Measurements from ENCODE around the gene FUBP3. TPM values are rescaled to one million over a fixed set of nuclear protein-coding genes. Genes with fewer than 3 reads are reported as not detected.

Gene FUBP3
- polyA plus RNA-seq, 1 of the 3 experiments (the other 2 are of a cell fraction): 55.1 TPM

GRCh38 chr9:130629443-130630070 is 50.2 kb downstream of the FUBP3 start:
- no peaks in the 10 kb centered on the region for H3F3A ChIP-seq (replicated peaks; ENCODE audit: insufficient read depth)
- H3K27ac ChIP-seq (ENCODE audit: low read depth in 2 of 2, low read length in 1 of 2): no peak overlapping the region
- WGBS (ENCODE audit: low lambda C conversion rate): 97% methylated on average over 10 of the region's 13 CpGs
- no peak overlapping the region for H2AFZ ChIP-seq (ENCODE audit: low read depth)
- H3K36me3 ChIP-seq (replicated peaks in 1 of 2; ENCODE audit: control insufficient read depth in 1 of 2, insufficient read depth in 2 of 2, low read length in 1 of 2): peaks cover 16 to 92% of the 10 kb centered on the region in 2 experiments
- H3K9me3 ChIP-seq: no peaks in the 10 kb centered on the region
- H3K27me3 ChIP-seq (ENCODE audit: insufficient read depth): no peaks in the 10 kb centered on the region
- H3K79me2 ChIP-seq (ENCODE audit: insufficient read depth): no peaks in the 10 kb centered on the region
- H3K4me1 ChIP-seq (ENCODE audit: control insufficient read depth in 1 of 2, insufficient read depth in 2 of 2, low read depth in 1 of 2, low read length in 1 of 2): no peaks in the 10 kb centered on the region
- no peak overlapping the region for H3K4me3 ChIP-seq (ENCODE audit: low read depth in 2 of 2, low read length in 1 of 2)
- TF ChIP-seq REST (IDR thresholded peaks at IDR 0.05; ENCODE audit: low read depth, low read length) (no peak), IRF3 (IDR thresholded peaks at IDR 0.05; ENCODE audit: low read depth, low read length) (no peak), FOSL2 (IDR thresholded peaks at IDR 0.05; ENCODE audit: borderline replicate concordance, low read depth) (no peak), SIN3A (IDR thresholded peaks at IDR 0.05; ENCODE audit: borderline replicate concordance, low read depth, low read length) (no peak), MXI1 (IDR thresholded peaks at IDR 0.05; ENCODE audit: low read depth, low read length) (no peak), CHD2 (IDR thresholded peaks at IDR 0.05; ENCODE audit: low read length, partially characterized antibody) (no peak), TAF1 (IDR thresholded peaks at IDR 0.05; ENCODE audit: borderline replicate concordance, low read depth, low read length) (no peak), JUND (IDR thresholded peaks at IDR 0.05) (no peak)
- TF ChIP-seq, protein P1, sequence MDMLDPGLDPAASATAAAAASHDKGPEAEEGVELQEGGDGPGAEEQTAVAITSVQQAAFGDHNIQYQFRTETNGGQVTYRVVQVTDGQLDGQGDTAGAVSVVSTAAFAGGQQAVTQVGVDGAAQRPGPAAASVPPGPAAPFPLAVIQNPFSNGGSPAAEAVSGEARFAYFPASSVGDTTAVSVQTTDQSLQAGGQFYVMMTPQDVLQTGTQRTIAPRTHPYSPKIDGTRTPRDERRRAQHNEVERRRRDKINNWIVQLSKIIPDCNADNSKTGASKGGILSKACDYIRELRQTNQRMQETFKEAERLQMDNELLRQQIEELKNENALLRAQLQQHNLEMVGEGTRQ (IDR thresholded peaks at IDR 0.05; ENCODE audit: borderline replicate concordance, low read depth, low read length): no peak
- CTCF ChIA-PET: interaction anchor here (1.8 kb wide), 1 partner anchor 39 kb away, joined by 5 read pairs; no protein-coding TSS in a partner anchor
- no peak for DNase-seq
- POLR2A ChIA-PET: no interaction called here
- H3K4me2 ChIP-seq: no peak overlapping the region
- H3K9ac ChIP-seq: no peak overlapping the region
- H3K9me2 ChIP-seq: no peaks in the 10 kb centered on the region
- no peaks in the 10 kb centered on the region for H4K20me1 ChIP-seq (ENCODE audit: insufficient read depth)

DNA sequence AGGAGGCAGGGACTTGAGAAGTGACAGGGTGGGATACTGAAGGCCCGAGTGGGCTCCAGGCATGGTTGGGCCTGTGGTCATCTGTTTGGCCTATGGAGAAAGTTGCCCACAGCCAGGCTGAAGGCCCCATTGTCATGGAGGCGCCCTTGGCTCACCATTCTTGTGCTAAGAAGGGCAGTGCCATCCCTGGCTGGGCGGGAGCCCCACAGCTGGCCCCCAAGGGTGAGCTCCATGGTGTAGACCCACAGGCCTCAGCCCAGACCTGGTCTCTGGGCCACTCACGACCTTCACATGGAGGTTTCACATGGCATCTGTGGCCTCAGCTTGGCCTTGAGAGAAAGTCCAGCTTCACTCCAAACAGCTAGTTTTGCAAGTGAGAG is 50.7 kb downstream of the FUBP3 start:
- no peaks in the 10 kb centered on the region for H3K4me1 ChIP-seq (ENCODE audit: control insufficient read depth in 1 of 2, insufficient read depth in 2 of 2, low read depth in 1 of 2, low read length in 1 of 2)
- no peak overlapping the region for H3K9ac ChIP-seq
- TF ChIP-seq RFX5 (IDR thresholded peaks at IDR 0.05; ENCODE audit: low read length): no peak
- no peak for TF ChIP-seq RCOR1 (IDR thresholded peaks at IDR 0.05; ENCODE audit: low read length)
- TF ChIP-seq CHD2 (IDR thresholded peaks at IDR 0.05; ENCODE audit: low read length, partially characterized antibody): no peak
- TF ChIP-seq EP300 (IDR thresholded peaks at IDR 0.05; ENCODE audit: borderline replicate concordance in 1 of 2, low read depth in 1 of 2, low read length in 1 of 2): no peak
- TF ChIP-seq SMC3 (IDR thresholded peaks at IDR 0.05; ENCODE audit: low read depth, low read length): no peak
- TF ChIP-seq MEF2A (IDR thresholded peaks at IDR 0.05; ENCODE audit: borderline replicate concordance, low read depth): no peak
- TF ChIP-seq, protein P2, sequence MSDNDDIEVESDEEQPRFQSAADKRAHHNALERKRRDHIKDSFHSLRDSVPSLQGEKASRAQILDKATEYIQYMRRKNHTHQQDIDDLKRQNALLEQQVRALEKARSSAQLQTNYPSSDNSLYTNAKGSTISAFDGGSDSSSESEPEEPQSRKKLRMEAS (IDR thresholded peaks at IDR 0.05; ENCODE audit: low read depth): no peak
- TF ChIP-seq, protein P3, sequence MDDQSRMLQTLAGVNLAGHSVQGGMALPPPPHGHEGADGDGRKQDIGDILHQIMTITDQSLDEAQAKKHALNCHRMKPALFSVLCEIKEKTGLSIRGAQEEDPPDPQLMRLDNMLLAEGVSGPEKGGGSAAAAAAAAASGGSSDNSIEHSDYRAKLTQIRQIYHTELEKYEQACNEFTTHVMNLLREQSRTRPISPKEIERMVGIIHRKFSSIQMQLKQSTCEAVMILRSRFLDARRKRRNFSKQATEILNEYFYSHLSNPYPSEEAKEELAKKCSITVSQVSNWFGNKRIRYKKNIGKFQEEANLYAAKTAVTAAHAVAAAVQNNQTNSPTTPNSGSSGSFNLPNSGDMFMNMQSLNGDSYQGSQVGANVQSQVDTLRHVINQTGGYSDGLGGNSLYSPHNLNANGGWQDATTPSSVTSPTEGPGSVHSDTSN (IDR thresholded peaks at IDR 0.05): no peak
- no peak for TF ChIP-seq MXI1 (IDR thresholded peaks at IDR 0.05; ENCODE audit: low read depth, low read length)
- TF ChIP-seq SIN3A (IDR thresholded peaks at IDR 0.05; ENCODE audit: borderline replicate concordance, low read depth, low read length): no peak
- no peak for TF ChIP-seq NFIC (IDR thresholded peaks at IDR 0.05; ENCODE audit: borderline replicate concordance)
- TF ChIP-seq USF1 (IDR thresholded peaks at IDR 0.05; ENCODE audit: borderline replicate concordance, low read depth): no peak
- no peak for TF ChIP-seq EZH2phosphoT487 (IDR thresholded peaks at IDR 0.05; ENCODE audit: borderline replicate concordance, low read depth)
- no peaks in the 10 kb centered on the region for H4K20me1 ChIP-seq (ENCODE audit: insufficient read depth)
- peaks cover 14 to 96% of the 10 kb centered on the region in 2 experiments for H3K36me3 ChIP-seq (replicated peaks in 1 of 2; ENCODE audit: control insufficient read depth in 1 of 2, insufficient read depth in 2 of 2, low read length in 1 of 2)
- H3K27ac ChIP-seq (ENCODE audit: low read depth in 2 of 2, low read length in 1 of 2): no peak overlapping the region
- DNase-seq: no peak
- no peak overlapping the region for H3K4me3 ChIP-seq (ENCODE audit: low read depth in 2 of 2, low read length in 1 of 2)
- POLR2A ChIA-PET: no interaction called here
- no peak overlapping the region for H3K4me2 ChIP-seq
- H3K9me2 ChIP-seq: no peaks in the 10 kb centered on the region
- no peaks in the 10 kb centered on the region for H3K27me3 ChIP-seq (ENCODE audit: insufficient read depth)
- CTCF ChIA-PET: interaction anchor here (1.8 kb wide), 1 partner anchor 39 kb away, joined by 5 read pairs; no protein-coding TSS in a partner anchor
- H2AFZ ChIP-seq (ENCODE audit: low read depth): no peak overlapping the region
- H3K9me3 ChIP-seq: no peaks in the 10 kb centered on the region
- H3F3A ChIP-seq (replicated peaks; ENCODE audit: insufficient read depth): no peaks in the 10 kb centered on the region
- 100% methylated on average over 1 of the region's 4 CpGs for WGBS (ENCODE audit: low lambda C conversion rate)
- no peaks in the 10 kb centered on the region for H3K79me2 ChIP-seq (ENCODE audit: insufficient read depth)
